WTC11 (cell line): ENCODE results near the gene ZMYND11. TPM values are rescaled to one million over a fixed set of nuclear protein-coding genes. Genes with fewer than 3 reads are reported as not detected.

Experiments
- ATAC-seq: fragments of 200-7000 bp; cut with Tn5 transposase; 2 replicates; pipeline ENCODE4 v1.10.0; 2021; ENCODE audit warnings: mild to moderate bottlenecking, moderate library complexity
- CTCF ChIA-PET: fragments of 300-600 bp; sonication (Branson Sonifier 250); formaldehyde crosslinking; loops from one replicate; lab custom pipeline; 2021; ENCODE audit warnings: antibody characterized with exemption; lab: Charles Lee
- POLR2A ChIA-PET: fragments of 350-600 bp; sonication (Branson Sonifier 250); formaldehyde crosslinking; loops from one replicate; lab custom pipeline; 2021; ENCODE audit warnings: antibody characterized with exemption; lab: Charles Lee
- DNase-seq: peaks from one replicate; pipeline ENCODE4 v3.0.0; 2021; ENCODE audit warnings: low spot score
- H3K27ac Mint-ChIP-seq: 2 replicates; pipeline ENCODE4 v1.8.0; 2021; ENCODE audit warnings: mixed read lengths
- H3K27me3 Mint-ChIP-seq: 2 replicates; pipeline ENCODE4 v1.8.0; 2021; ENCODE audit warnings: low read depth, mild to moderate bottlenecking, moderate library complexity, mixed read lengths
- H3K36me3 Mint-ChIP-seq: 2 replicates; pipeline ENCODE4 v1.8.0; 2021; ENCODE audit warnings: mixed read lengths
- H3K4me1 Mint-ChIP-seq: 2 replicates; pipeline ENCODE4 v1.8.0; 2022; ENCODE audit warnings: mixed read lengths
- H3K4me3 Mint-ChIP-seq: 2 replicates; pipeline ENCODE4 v1.8.0; 2021; ENCODE audit warnings: mild to moderate bottlenecking, moderate library complexity, mixed read lengths
- H3K9me3 Mint-ChIP-seq: 2 replicates; pipeline ENCODE4 v1.8.0; 2021; ENCODE audit warnings: mixed read lengths
- ARID4B ChIP-seq: sonication (generic); formaldehyde crosslinking; IDR thresholded peaks from 2 replicates; pipeline ENCODE4 v1.8.0; 2023; ENCODE audit warnings: missing genetic modification reagents, mild to moderate bottlenecking, borderline replicate concordance
- CTCF ChIP-seq: fragments of 200-600 bp; IDR thresholded peaks from 2 replicates; pipeline ENCODE4 v1.8.0; 2022; ENCODE audit warnings: antibody characterized with exemption
- E2F1 ChIP-seq: sonication (generic); formaldehyde crosslinking; IDR thresholded peaks from 2 replicates; pipeline ENCODE4 v1.8.0; 2022; ENCODE audit warnings: mild to moderate bottlenecking, missing genetic modification reagents
- EMX1 ChIP-seq: fragments of 250-450 bp; sonication (Bioruptor Pico); IDR thresholded peaks from 2 replicates; pipeline ENCODE4 v1.8.0; 2021; ENCODE audit warnings: mild to moderate bottlenecking
- FOXJ3 ChIP-seq: sonication (generic); formaldehyde crosslinking; IDR thresholded peaks from 2 replicates; pipeline ENCODE4 v1.9.0; 2021; ENCODE audit warnings: missing genetic modification reagents, mild to moderate bottlenecking, borderline replicate concordance
- FOXP4 ChIP-seq: sonication (generic); formaldehyde crosslinking; IDR thresholded peaks from 2 replicates; pipeline ENCODE4 v1.8.0; 2022; ENCODE audit warnings: mild to moderate bottlenecking, missing genetic modification reagents
- HMGA2 ChIP-seq: fragments of 250-450 bp; sonication (Bioruptor Pico); IDR thresholded peaks from 2 replicates; pipeline ENCODE4 v1.4.0; 2021; ENCODE audit warnings: mild to moderate bottlenecking, moderate library complexity
- JAZF1 ChIP-seq: fragments of 250-450 bp; sonication (Bioruptor Pico); IDR thresholded peaks from 2 replicates; pipeline ENCODE4 v1.9.0; 2021; ENCODE audit warnings: moderate library complexity, mild to moderate bottlenecking, inconsistent platforms
- JUN ChIP-seq: sonication (generic); formaldehyde crosslinking; IDR thresholded peaks from 2 replicates; pipeline ENCODE4 v1.8.0; 2023; ENCODE audit warnings: mild to moderate bottlenecking, missing genetic modification reagents
- MYBL2 ChIP-seq: sonication (generic); formaldehyde crosslinking; IDR thresholded peaks from 2 replicates; pipeline ENCODE4 v1.8.1; 2023; ENCODE audit warnings: mild to moderate bottlenecking, moderate library complexity, missing genetic modification reagents
- PRDM15 ChIP-seq: sonication (generic); formaldehyde crosslinking; IDR thresholded peaks from 2 replicates; pipeline ENCODE4 v1.8.0; 2022; ENCODE audit warnings: missing genetic modification reagents
- PREB ChIP-seq: sonication (generic); formaldehyde crosslinking; IDR thresholded peaks from 2 replicates; pipeline ENCODE4 v1.8.1; 2022; ENCODE audit warnings: mild to moderate bottlenecking, missing genetic modification reagents, moderate library complexity, borderline replicate concordance
- RORB ChIP-seq: fragments of 250-450 bp; sonication (Bioruptor Pico); IDR thresholded peaks from 2 replicates; pipeline ENCODE4 v1.9.0; 2021; ENCODE audit warnings: mild to moderate bottlenecking
- TEAD4 ChIP-seq: sonication (generic); formaldehyde crosslinking; IDR thresholded peaks from 2 replicates; pipeline ENCODE4 v1.8.0; 2022; ENCODE audit warnings: mild to moderate bottlenecking, missing genetic modification reagents
- USF1 ChIP-seq: sonication (generic); formaldehyde crosslinking; IDR thresholded peaks from 2 replicates; pipeline ENCODE4 v1.8.0; 2022; ENCODE audit warnings: mild to moderate bottlenecking, missing genetic modification reagents
- ZNF532 ChIP-seq: fragments of 250-450 bp; sonication (Bioruptor Pico); IDR thresholded peaks from 2 replicates; pipeline ENCODE4 v1.9.0; 2021; ENCODE audit warnings: mild to moderate bottlenecking, borderline replicate concordance
- total RNA-seq: library from RNA; stranded (reverse); gene quantifications from 3 replicates; pipeline ENCODE4 v1.2.3, GENCODE V29; 2021

Gene ZMYND11
- total RNA-seq, 1 experiment from 2014 or later: 22.3 TPM

- TF ChIP-seq CTCF: no peak
- no peak for TF ChIP-seq JAZF1
- TF ChIP-seq HMGA2 (CRISPR knock-in tag): no peak
- no peak for TF ChIP-seq ZNF532 (CRISPR knock-in tag)
- no peak for TF ChIP-seq JUN (CRISPR knock-in tag)
- TF ChIP-seq, all 79 proteins: peak for 0
Measured at GRCh38 chr10:91313-91712, 43.9 kb upstream of the ZMYND11 start (continued).

- ATAC-seq (no peak), DNase-seq (no peak)
- Mint-ChIP-seq H3K9me3 (peaks cover 23% of the 10 kb centered on the region), H3K4me3 (no peak overlapping the region), H3K27me3 (peaks cover 11% of the 10 kb centered on the region), H3K36me3 (peaks cover 20% of the 10 kb centered on the region), H3K27ac (no peak overlapping the region), H3K4me1 (peaks cover 6% of the 10 kb centered on the region)
- CTCF ChIA-PET: no interaction called here
- POLR2A ChIA-PET: no interaction called here
- TF ChIP-seq E2F1: no peak
- TF ChIP-seq JAZF1: no peak
- no peak for TF ChIP-seq FOXP4 (CRISPR knock-in tag)
- TF ChIP-seq PREB (CRISPR knock-in tag): no peak
- no peak for TF ChIP-seq TEAD4
- TF ChIP-seq FOXJ3 (CRISPR knock-in tag): no peak
- TF ChIP-seq ARID4B (CRISPR knock-in tag): no peak
- TF ChIP-seq USF1: no peak
- no peak for TF ChIP-seq RORB (CRISPR knock-in tag)
- no peak for TF ChIP-seq EMX1 (CRISPR knock-in tag)
- TF ChIP-seq PRDM15: no peak
- TF ChIP-seq HMGA2 (CRISPR knock-in tag): no peak
- TF ChIP-seq MYBL2 (CRISPR knock-in tag): no peak
Measured at GRCh38 chr10:92153-92552, 43.1 kb upstream of the ZMYND11 start.
